Measurements from ENCODE around the gene TSPAN5.

DNA sequence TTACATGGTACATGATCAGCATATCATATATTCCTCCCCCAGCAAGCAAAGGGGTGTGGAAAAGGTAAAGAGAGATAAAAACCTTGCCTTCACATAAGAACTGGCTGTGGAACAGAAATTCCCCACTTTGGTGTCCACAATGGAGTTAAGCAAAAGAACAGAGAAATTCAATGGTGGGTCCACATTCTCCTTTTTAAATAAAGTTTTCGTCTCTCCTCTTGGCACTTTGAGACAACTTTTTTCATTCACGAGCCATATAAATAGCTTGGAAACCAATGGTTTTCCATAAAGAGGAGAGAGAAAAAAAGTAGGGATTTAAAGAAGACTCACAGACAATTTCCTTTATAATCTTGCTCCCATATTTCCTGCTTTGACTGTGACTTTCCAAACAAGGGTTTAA lies 148.1 kb downstream of the TSPAN5 start:
- TF ChIP-seq, protein P1, sequence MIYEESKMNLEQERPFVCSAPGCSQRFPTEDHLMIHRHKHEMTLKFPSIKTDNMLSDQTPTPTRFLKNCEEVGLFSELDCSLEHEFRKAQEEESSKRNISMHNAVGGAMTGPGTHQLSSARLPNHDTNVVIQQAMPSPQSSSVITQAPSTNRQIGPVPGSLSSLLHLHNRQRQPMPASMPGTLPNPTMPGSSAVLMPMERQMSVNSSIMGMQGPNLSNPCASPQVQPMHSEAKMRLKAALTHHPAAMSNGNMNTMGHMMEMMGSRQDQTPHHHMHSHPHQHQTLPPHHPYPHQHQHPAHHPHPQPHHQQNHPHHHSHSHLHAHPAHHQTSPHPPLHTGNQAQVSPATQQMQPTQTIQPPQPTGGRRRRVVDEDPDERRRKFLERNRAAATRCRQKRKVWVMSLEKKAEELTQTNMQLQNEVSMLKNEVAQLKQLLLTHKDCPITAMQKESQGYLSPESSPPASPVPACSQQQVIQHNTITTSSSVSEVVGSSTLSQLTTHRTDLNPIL (CRISPR knock-in tag; IDR thresholded peaks at IDR 0.05; ENCODE audit: low read depth), result no peak
- no peak for TF ChIP-seq ZFP3 (CRISPR knock-in tag; IDR thresholded peaks at IDR 0.05)
- TF ChIP-seq, protein P2, sequence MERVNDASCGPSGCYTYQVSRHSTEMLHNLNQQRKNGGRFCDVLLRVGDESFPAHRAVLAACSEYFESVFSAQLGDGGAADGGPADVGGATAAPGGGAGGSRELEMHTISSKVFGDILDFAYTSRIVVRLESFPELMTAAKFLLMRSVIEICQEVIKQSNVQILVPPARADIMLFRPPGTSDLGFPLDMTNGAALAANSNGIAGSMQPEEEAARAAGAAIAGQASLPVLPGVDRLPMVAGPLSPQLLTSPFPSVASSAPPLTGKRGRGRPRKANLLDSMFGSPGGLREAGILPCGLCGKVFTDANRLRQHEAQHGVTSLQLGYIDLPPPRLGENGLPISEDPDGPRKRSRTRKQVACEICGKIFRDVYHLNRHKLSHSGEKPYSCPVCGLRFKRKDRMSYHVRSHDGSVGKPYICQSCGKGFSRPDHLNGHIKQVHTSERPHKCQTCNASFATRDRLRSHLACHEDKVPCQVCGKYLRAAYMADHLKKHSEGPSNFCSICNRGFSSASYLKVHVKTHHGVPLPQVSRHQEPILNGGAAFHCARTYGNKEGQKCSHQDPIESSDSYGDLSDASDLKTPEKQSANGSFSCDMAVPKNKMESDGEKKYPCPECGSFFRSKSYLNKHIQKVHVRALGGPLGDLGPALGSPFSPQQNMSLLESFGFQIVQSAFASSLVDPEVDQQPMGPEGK (CRISPR knock-in tag; IDR thresholded peaks at IDR 0.05; ENCODE audit: borderline replicate concordance), result no peak
- no peak for TF ChIP-seq ZFP30 (CRISPR knock-in tag; IDR thresholded peaks at IDR 0.05)
- no peak for TF ChIP-seq TSHZ2 (CRISPR knock-in tag; IDR thresholded peaks at IDR 0.05)
- no peak for TF ChIP-seq BACH2 (CRISPR knock-in tag; IDR thresholded peaks at IDR 0.05; ENCODE audit: borderline replicate concordance)
- TF ChIP-seq RARB (CRISPR knock-in tag; IDR thresholded peaks at IDR 0.05), result no peak
- TF ChIP-seq GLIS3 (CRISPR knock-in tag; IDR thresholded peaks at IDR 0.05), result no peak
- no peak for TF ChIP-seq ARNTL (CRISPR knock-in tag; IDR thresholded peaks at IDR 0.05; ENCODE audit: borderline replicate concordance, low read depth)
- no peak for TF ChIP-seq TOX (CRISPR knock-in tag; IDR thresholded peaks at IDR 0.05; ENCODE audit: borderline replicate concordance)
- TF ChIP-seq ZC3H10 (CRISPR knock-in tag; IDR thresholded peaks at IDR 0.05), result no peak
- TF ChIP-seq OSR1 (CRISPR knock-in tag; IDR thresholded peaks at IDR 0.05), result no peak
- TF ChIP-seq POU6F1 (CRISPR knock-in tag; IDR thresholded peaks at IDR 0.05; ENCODE audit: borderline replicate concordance, low read depth), result no peak
- no peak for TF ChIP-seq ZNF8 (CRISPR knock-in tag; IDR thresholded peaks at IDR 0.05)

All from SK-N-SH treated with all-trans-retinoic acid at 6 μM for 48 hours (cell line).